8988T (cell line): ENCODE data around the gene CPNE9.

Experiments used
- DNase-seq: peaks from one replicate; pipeline ENCODE4 v3.0.0; 2011

Gene CPNE9

GRCh38 chr3:9717563-9717962, 13.9 kb downstream of the CPNE9 start:
- no peak for DNase-seq

- DNase-seq = no peak
Measured at GRCh38 chr3:9718118-9718517, 14.5 kb downstream of the CPNE9 start.

GRCh38 chr3:9721015-9721699, 17.5 kb downstream of the CPNE9 start:
- no peak for DNase-seq

- no peak for DNase-seq
Measured at GRCh38 chr3:9721700-9722060, 18.0 kb downstream of the CPNE9 start.

GRCh38 chr3:9725775-9726515, 22.3 kb downstream of the CPNE9 start:
- no peak for DNase-seq

GRCh38 chr3:9727041-9727595, 23.5 kb downstream of the CPNE9 start:
- DNase-seq = peak; percentile 62

- DNase-seq = no peak
Measured at GRCh38 chr3:9727743-9728142, 24.1 kb downstream of the CPNE9 start.

- no peak for DNase-seq
Measured at GRCh38 chr3:9729419-9729818, 25.8 kb downstream of the CPNE9 start.

- peak; percentile 52 for DNase-seq
Measured at GRCh38 chr3:9730657-9731205, 27.1 kb downstream of the CPNE9 start.

GRCh38 chr3:9731206-9732079, 27.8 kb downstream of the CPNE9 start, which contains the start of gene BRPF1:
Gene BRPF1, plus strand, starts transcription at chr3:9731735. Its CDS starts 2,406 bp downstream, at chr3:9734141.
- peak; percentile 98 for DNase-seq

GRCh38 chr3:9732080-9732739, 28.6 kb downstream of the CPNE9 start:
- peak; percentile 45 for DNase-seq

GRCh38 chr3:9732740-9733115, 29.1 kb downstream of the CPNE9 start:
- DNase-seq = no peak

GRCh38 chr3:9736831-9737230, 33.2 kb downstream of the CPNE9 start:
- no peak for DNase-seq

GRCh38 chr3:9739181-9739580, 35.5 kb downstream of the CPNE9 start:
- DNase-seq = no peak

- DNase-seq = no peak
Measured at GRCh38 chr3:9742560-9742959, 38.9 kb downstream of the CPNE9 start.

GRCh38 chr3:9743548-9743947, 39.9 kb downstream of the CPNE9 start:
- no peak for DNase-seq

- no peak for DNase-seq
Measured at GRCh38 chr3:9744162-9744561, 40.5 kb downstream of the CPNE9 start.

GRCh38 chr3:9745521-9745920, 41.9 kb downstream of the CPNE9 start:
- DNase-seq = no peak

- DNase-seq = no peak
Measured at GRCh38 chr3:9746330-9746729, 42.7 kb downstream of the CPNE9 start.

GRCh38 chr3:9747267-9747666, 43.6 kb downstream of the CPNE9 start:
- DNase-seq = no peak

- no peak for DNase-seq
Measured at GRCh38 chr3:9748031-9748430, 44.4 kb downstream of the CPNE9 start.

GRCh38 chr3:9749296-9749644, 45.6 kb downstream of the CPNE9 start:
- no peak for DNase-seq
